GM12891 (cell line): ENCODE results near the gene EFNA3.

Experiments
- PAX5 ChIP-seq: IDR thresholded peaks from 2 replicates; pipeline ENCODE4 v1.6.1; 2011; ENCODE audit warnings: low read length, moderate library complexity, mild to moderate bottlenecking; ENCODE audit not compliant: insufficient read depth, severe bottlenecking
- POLR2A ChIP-seq: IDR thresholded peaks from 2 replicates; pipeline ENCODE4 v1.6.1; 2011; ENCODE audit warnings: low read depth, low read length, control low read depth
- POLR2AphosphoS5 ChIP-seq: IDR thresholded peaks from 2 replicates; pipeline ENCODE4 v1.6.1; 2011; ENCODE audit warnings: low read depth, low read length, control low read depth
- SPI1 ChIP-seq: IDR thresholded peaks from 2 replicates; pipeline ENCODE4 v1.6.1; 2011; ENCODE audit warnings: low read depth, low read length, control low read depth

- TF ChIP-seq POLR2A = no peak
- no peak for TF ChIP-seq SPI1
- TF ChIP-seq POLR2AphosphoS5 = no peak
- TF ChIP-seq PAX5 = no peak
Measured at GRCh38 chr1:155044812-155045657, 33.6 kb upstream of the EFNA3 start.
